Measurements from ENCODE around the gene ICA1L.

Gene ICA1L

GRCh38 chr2:202774104-202774503 lies 97.5 kb downstream of the ICA1L start:
- TF ChIP-seq FOXA1 (IDR thresholded peaks at IDR 0.05), result no peak
- TF ChIP-seq HDGF (IDR thresholded peaks at IDR 0.05; ENCODE audit: borderline replicate concordance), result no peak
- no peak for TF ChIP-seq FOXK2 (IDR thresholded peaks at IDR 0.05)
- TF ChIP-seq NFRKB (IDR thresholded peaks at IDR 0.05), result no peak
- no peak for DNase-seq (ENCODE audit: extremely low spot score)
- POLR2A ChIA-PET, result no interaction called here
- CTCF ChIA-PET, result no interaction called here

GRCh38 chr2:202773301-202773973 lies 98.1 kb downstream of the ICA1L start:
- CTCF ChIA-PET, result no interaction called here
- no peak for DNase-seq (ENCODE audit: extremely low spot score)
- POLR2A ChIA-PET, result no interaction called here
- TF ChIP-seq LEF1 (IDR thresholded peaks at IDR 0.05; ENCODE audit: borderline replicate concordance) (no peak), CTBP1 (IDR thresholded peaks at IDR 0.05; ENCODE audit: borderline replicate concordance) (no peak), BHLHE40 (IDR thresholded peaks at IDR 0.05; ENCODE audit: borderline replicate concordance) (no peak), SUZ12 (IDR thresholded peaks at IDR 0.05) (no peak), L3MBTL2 (conservative IDR thresholded peaks at IDR 0.05) (no peak), ARNT (IDR thresholded peaks at IDR 0.05) (no peak), SP1 (IDR thresholded peaks at IDR 0.05) (no peak)

- POLR2A ChIA-PET, result no interaction called here
- CTCF ChIA-PET, result no interaction called here
- TF ChIP-seq L3MBTL2 (conservative IDR thresholded peaks at IDR 0.05), result no peak
- no peak for TF ChIP-seq FOXK2 (IDR thresholded peaks at IDR 0.05)
- TF ChIP-seq CTBP1 (IDR thresholded peaks at IDR 0.05; ENCODE audit: borderline replicate concordance), result no peak
- TF ChIP-seq BHLHE40 (IDR thresholded peaks at IDR 0.05; ENCODE audit: borderline replicate concordance), result no peak
- TF ChIP-seq FOXM1 (IDR thresholded peaks at IDR 0.05; ENCODE audit: borderline replicate concordance), result no peak
- TF ChIP-seq SUZ12 (IDR thresholded peaks at IDR 0.05), result no peak
- no peak for TF ChIP-seq HDGF (IDR thresholded peaks at IDR 0.05; ENCODE audit: borderline replicate concordance)
- no peak for TF ChIP-seq ELF4 (IDR thresholded peaks at IDR 0.05)
- no peak for TF ChIP-seq ARNT (IDR thresholded peaks at IDR 0.05)
- no peak for DNase-seq (ENCODE audit: extremely low spot score)
Measured at GRCh38 chr2:202771741-202772460, 99.7 kb downstream of the ICA1L start.

GRCh38 chr2:202771336-202771735 lies 100.2 kb downstream of the ICA1L start:
- ChIA-PET POLR2A (no interaction called here), CTCF (no interaction called here)
- no peak for TF ChIP-seq L3MBTL2 (conservative IDR thresholded peaks at IDR 0.05)
- TF ChIP-seq SUZ12 (IDR thresholded peaks at IDR 0.05), result no peak
- TF ChIP-seq ZNF384 (IDR thresholded peaks at IDR 0.05), result no peak
- TF ChIP-seq LEF1 (IDR thresholded peaks at IDR 0.05; ENCODE audit: borderline replicate concordance), result no peak
- no peak for TF ChIP-seq SP1 (IDR thresholded peaks at IDR 0.05)
- no peak for TF ChIP-seq HDGF (IDR thresholded peaks at IDR 0.05; ENCODE audit: borderline replicate concordance)
- no peak for TF ChIP-seq FOXA1 (IDR thresholded peaks at IDR 0.05)
- no peak for TF ChIP-seq PKNOX1 (IDR thresholded peaks at IDR 0.05)
- no peak for TF ChIP-seq ELF4 (IDR thresholded peaks at IDR 0.05)
- TF ChIP-seq NFRKB (IDR thresholded peaks at IDR 0.05), result no peak
- TF ChIP-seq FOXK2 (IDR thresholded peaks at IDR 0.05), result no peak
- TF ChIP-seq FOXM1 (IDR thresholded peaks at IDR 0.05; ENCODE audit: borderline replicate concordance), result no peak
- no peak for TF ChIP-seq BHLHE40 (IDR thresholded peaks at IDR 0.05; ENCODE audit: borderline replicate concordance)
- no peak for TF ChIP-seq CTBP1 (IDR thresholded peaks at IDR 0.05; ENCODE audit: borderline replicate concordance)
- TF ChIP-seq ARNT (IDR thresholded peaks at IDR 0.05), result no peak
- no peak for TF ChIP-seq TARDBP (IDR thresholded peaks at IDR 0.05)
- no peak for DNase-seq (ENCODE audit: extremely low spot score)

GRCh38 chr2:202769201-202769600 lies 102.4 kb downstream of the ICA1L start:
- POLR2A ChIA-PET, result no interaction called here
- no peak for TF ChIP-seq SUZ12 (IDR thresholded peaks at IDR 0.05)
- TF ChIP-seq FOXA1 (IDR thresholded peaks at IDR 0.05), result no peak
- TF ChIP-seq L3MBTL2 (conservative IDR thresholded peaks at IDR 0.05), result no peak
- no peak for TF ChIP-seq FOXM1 (IDR thresholded peaks at IDR 0.05; ENCODE audit: borderline replicate concordance)
- TF ChIP-seq BHLHE40 (IDR thresholded peaks at IDR 0.05; ENCODE audit: borderline replicate concordance), result no peak
- TF ChIP-seq PKNOX1 (IDR thresholded peaks at IDR 0.05), result no peak
- no peak for TF ChIP-seq ELF4 (IDR thresholded peaks at IDR 0.05)
- no peak for TF ChIP-seq CTBP1 (IDR thresholded peaks at IDR 0.05; ENCODE audit: borderline replicate concordance)
- no peak for TF ChIP-seq HDGF (IDR thresholded peaks at IDR 0.05; ENCODE audit: borderline replicate concordance)
- TF ChIP-seq FOXK2 (IDR thresholded peaks at IDR 0.05), result no peak
- TF ChIP-seq ZNF384 (IDR thresholded peaks at IDR 0.05), result no peak
- no peak for TF ChIP-seq SP1 (IDR thresholded peaks at IDR 0.05)
- TF ChIP-seq ARNT (IDR thresholded peaks at IDR 0.05), result no peak
- TF ChIP-seq LEF1 (IDR thresholded peaks at IDR 0.05; ENCODE audit: borderline replicate concordance), result no peak
- TF ChIP-seq TARDBP (IDR thresholded peaks at IDR 0.05), result no peak
- no peak for TF ChIP-seq NFRKB (IDR thresholded peaks at IDR 0.05)
- CTCF ChIA-PET, result no interaction called here
- no peak for DNase-seq (ENCODE audit: extremely low spot score)

GRCh38 chr2:202768273-202768672 lies 103.3 kb downstream of the ICA1L start:
- POLR2A ChIA-PET, result no interaction called here
- CTCF ChIA-PET, result no interaction called here
- TF ChIP-seq FOXM1 (IDR thresholded peaks at IDR 0.05; ENCODE audit: borderline replicate concordance) (no peak), ELF4 (IDR thresholded peaks at IDR 0.05) (no peak), HDGF (IDR thresholded peaks at IDR 0.05; ENCODE audit: borderline replicate concordance) (no peak), NFRKB (IDR thresholded peaks at IDR 0.05) (no peak), ZNF384 (IDR thresholded peaks at IDR 0.05) (no peak), LEF1 (IDR thresholded peaks at IDR 0.05; ENCODE audit: borderline replicate concordance) (no peak), L3MBTL2 (conservative IDR thresholded peaks at IDR 0.05) (no peak), TARDBP (IDR thresholded peaks at IDR 0.05) (no peak), FOXK2 (IDR thresholded peaks at IDR 0.05) (no peak), PKNOX1 (IDR thresholded peaks at IDR 0.05) (no peak), ARNT (IDR thresholded peaks at IDR 0.05) (no peak), BHLHE40 (IDR thresholded peaks at IDR 0.05; ENCODE audit: borderline replicate concordance) (no peak), SP1 (IDR thresholded peaks at IDR 0.05) (no peak), FOXA1 (IDR thresholded peaks at IDR 0.05) (no peak)
- DNase-seq (ENCODE audit: extremely low spot score), result no peak

Data from HEK293T (cell line).